ENCODE measurements around the gene RRAGC. TPM values are rescaled to one million over a fixed set of nuclear protein-coding genes. Genes with fewer than 3 reads are reported as not detected.

Gene RRAGC
- total and polyA plus RNA-seq, 2 donors from 2014 or later = 22.9 to 27.3 TPM

GRCh38 chr1:38905985-38906384, 46.4 kb upstream of the RRAGC start:
- Histone ChIP-seq H3K27me3 (ENCODE audit: control insufficient read depth, insufficient read depth, low read length) (no peaks in the 10 kb centered on the region), H3K9ac (ENCODE audit: low read length in 3 of 3) (no peak overlapping the region), H3K27ac (ENCODE audit: low read depth in 2 of 2, low read length in 2 of 2) (no peak overlapping the region), H3K9me3 (ENCODE audit: control insufficient read depth in 2 of 3, insufficient read depth in 1 of 3, low read length in 3 of 3) (no peaks in the 10 kb centered on the region), H3K4me3 (ENCODE audit: low read length in 3 of 3) (no peak overlapping the region), H3K4me1 (ENCODE audit: control insufficient read depth in 2 of 3, insufficient read depth in 2 of 3, low read depth in 1 of 3, low read length in 3 of 3) (no peaks in the 10 kb centered on the region), H3K36me3 (ENCODE audit: control insufficient read depth in 2 of 3, insufficient read depth in 3 of 3, low read length in 3 of 3) (no peaks in the 10 kb centered on the region)
- FAIRE-seq (no peak), DNase-seq (no peak)
- no peak for TF ChIP-seq CTCF (IDR thresholded peaks at IDR 0.05; ENCODE audit: borderline replicate concordance, extremely low read depth, insufficient read depth)
- intact Hi-C loops (cut with DNase I) = no loop called here

GRCh38 chr1:38899560-38899959, 40.0 kb upstream of the RRAGC start:
- no peak overlapping the region for H3K4me3 ChIP-seq (ENCODE audit: low read length in 3 of 3)
- TF ChIP-seq CTCF (IDR thresholded peaks at IDR 0.05; ENCODE audit: borderline replicate concordance, extremely low read depth, insufficient read depth) = no peak
- no peaks in the 10 kb centered on the region for H3K36me3 ChIP-seq (ENCODE audit: control insufficient read depth in 2 of 3, insufficient read depth in 3 of 3, low read length in 3 of 3)
- H3K4me1 ChIP-seq (ENCODE audit: control insufficient read depth in 2 of 3, insufficient read depth in 2 of 3, low read depth in 1 of 3, low read length in 3 of 3) = no peaks in the 10 kb centered on the region
- FAIRE-seq = no peak
- H3K27ac ChIP-seq (ENCODE audit: low read depth in 2 of 2, low read length in 2 of 2) = no peak overlapping the region
- H3K9me3 ChIP-seq (ENCODE audit: control insufficient read depth in 2 of 3, insufficient read depth in 1 of 3, low read length in 3 of 3) = no peaks in the 10 kb centered on the region
- H3K27me3 ChIP-seq (ENCODE audit: control insufficient read depth, insufficient read depth, low read length) = no peaks in the 10 kb centered on the region
- no peak overlapping the region for H3K9ac ChIP-seq (ENCODE audit: low read length in 3 of 3)
- intact Hi-C loops (cut with DNase I) = no loop called here
- DNase-seq = no peak

- no peak for TF ChIP-seq CTCF (IDR thresholded peaks at IDR 0.05; ENCODE audit: borderline replicate concordance, extremely low read depth, insufficient read depth)
- DNase-seq (no peak), FAIRE-seq (no peak)
- no peaks in the 10 kb centered on the region for H3K9me3 ChIP-seq (ENCODE audit: control insufficient read depth in 2 of 3, insufficient read depth in 1 of 3, low read length in 3 of 3)
- no peak overlapping the region for H3K27ac ChIP-seq (ENCODE audit: low read depth in 2 of 2, low read length in 2 of 2)
- H3K9ac ChIP-seq (ENCODE audit: low read length in 3 of 3) = no peak overlapping the region
- intact Hi-C loops (cut with DNase I) = no loop called here
- H3K36me3 ChIP-seq (ENCODE audit: control insufficient read depth in 2 of 3, insufficient read depth in 3 of 3, low read length in 3 of 3) = no peaks in the 10 kb centered on the region
- no peak overlapping the region for H3K4me3 ChIP-seq (ENCODE audit: low read length in 3 of 3)
- no peaks in the 10 kb centered on the region for H3K27me3 ChIP-seq (ENCODE audit: control insufficient read depth, insufficient read depth, low read length)
- no peaks in the 10 kb centered on the region for H3K4me1 ChIP-seq (ENCODE audit: control insufficient read depth in 2 of 3, insufficient read depth in 2 of 3, low read depth in 1 of 3, low read length in 3 of 3)
Observed at GRCh38 chr1:38898653-38899230, 39.2 kb upstream of the RRAGC start.

- no peaks in the 10 kb centered on the region for H3K27me3 ChIP-seq (ENCODE audit: control insufficient read depth, insufficient read depth, low read length)
- no peaks in the 10 kb centered on the region for H3K4me1 ChIP-seq (ENCODE audit: control insufficient read depth in 2 of 3, insufficient read depth in 2 of 3, low read depth in 1 of 3, low read length in 3 of 3)
- DNase-seq (no peak), FAIRE-seq (no peak)
- intact Hi-C loops (cut with DNase I) = no loop called here
- no peaks in the 10 kb centered on the region for H3K9me3 ChIP-seq (ENCODE audit: control insufficient read depth in 2 of 3, insufficient read depth in 1 of 3, low read length in 3 of 3)
- no peak for TF ChIP-seq CTCF (IDR thresholded peaks at IDR 0.05; ENCODE audit: borderline replicate concordance, extremely low read depth, insufficient read depth)
- no peaks in the 10 kb centered on the region for H3K36me3 ChIP-seq (ENCODE audit: control insufficient read depth in 2 of 3, insufficient read depth in 3 of 3, low read length in 3 of 3)
- H3K27ac ChIP-seq (ENCODE audit: low read depth in 2 of 2, low read length in 2 of 2) = no peak overlapping the region
- H3K4me3 ChIP-seq (ENCODE audit: low read length in 3 of 3) = no peak overlapping the region
- no peak overlapping the region for H3K9ac ChIP-seq (ENCODE audit: low read length in 3 of 3)
Observed at GRCh38 chr1:38896169-38896568, 36.6 kb upstream of the RRAGC start.
